ENCODE results near the gene RABAC1.

The RABAC1 gene

DNA sequence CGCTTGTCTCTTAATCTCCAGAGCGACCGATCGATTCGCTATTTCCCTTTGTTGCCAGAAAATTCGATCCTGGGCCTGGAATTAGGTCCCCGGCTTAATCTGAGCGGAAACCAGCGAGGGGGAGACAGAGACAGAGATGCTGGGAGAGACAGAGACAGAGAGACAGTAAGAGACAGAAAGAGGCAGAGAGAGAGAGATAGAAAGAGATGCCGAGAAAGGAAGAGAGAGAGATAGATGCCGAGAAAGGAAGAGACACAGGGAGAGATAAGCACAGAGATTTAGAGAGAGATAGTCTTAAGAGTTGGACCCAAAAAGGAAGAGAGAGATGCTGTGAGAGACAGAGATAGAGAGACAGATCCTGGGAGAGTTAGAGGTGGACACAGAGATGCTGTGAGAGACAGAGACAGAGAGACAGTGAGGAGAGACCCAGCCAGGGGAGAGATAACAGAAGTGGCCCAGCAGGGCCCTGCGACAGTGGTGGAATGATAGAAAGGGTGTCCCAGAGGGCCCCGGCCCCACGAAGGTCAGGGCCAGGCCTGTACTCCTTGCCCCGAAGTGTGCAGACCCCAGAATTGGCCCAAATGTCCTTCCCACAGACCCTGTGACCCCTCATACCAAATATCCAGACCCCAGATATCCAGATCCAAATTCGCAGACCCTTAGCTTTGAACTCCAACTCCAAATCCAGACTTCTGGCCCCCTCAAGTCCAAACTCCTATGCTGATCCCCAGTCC lies 32.2 kb downstream of the RABAC1 start:
- no peak for TF ChIP-seq ZFP3 (CRISPR knock-in tag; IDR thresholded peaks at IDR 0.05)
- TF ChIP-seq, protein P1, sequence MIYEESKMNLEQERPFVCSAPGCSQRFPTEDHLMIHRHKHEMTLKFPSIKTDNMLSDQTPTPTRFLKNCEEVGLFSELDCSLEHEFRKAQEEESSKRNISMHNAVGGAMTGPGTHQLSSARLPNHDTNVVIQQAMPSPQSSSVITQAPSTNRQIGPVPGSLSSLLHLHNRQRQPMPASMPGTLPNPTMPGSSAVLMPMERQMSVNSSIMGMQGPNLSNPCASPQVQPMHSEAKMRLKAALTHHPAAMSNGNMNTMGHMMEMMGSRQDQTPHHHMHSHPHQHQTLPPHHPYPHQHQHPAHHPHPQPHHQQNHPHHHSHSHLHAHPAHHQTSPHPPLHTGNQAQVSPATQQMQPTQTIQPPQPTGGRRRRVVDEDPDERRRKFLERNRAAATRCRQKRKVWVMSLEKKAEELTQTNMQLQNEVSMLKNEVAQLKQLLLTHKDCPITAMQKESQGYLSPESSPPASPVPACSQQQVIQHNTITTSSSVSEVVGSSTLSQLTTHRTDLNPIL (CRISPR knock-in tag; IDR thresholded peaks at IDR 0.05; ENCODE audit: low read depth): no peak
- TF ChIP-seq OSR1 (CRISPR knock-in tag; IDR thresholded peaks at IDR 0.05): no peak
- TF ChIP-seq ZNF70 (CRISPR knock-in tag; IDR thresholded peaks at IDR 0.05): no peak
- no peak for TF ChIP-seq SNAI2 (CRISPR knock-in tag; IDR thresholded peaks at IDR 0.05)
- TF ChIP-seq RARB (CRISPR knock-in tag; IDR thresholded peaks at IDR 0.05): no peak
- TF ChIP-seq, protein P2, sequence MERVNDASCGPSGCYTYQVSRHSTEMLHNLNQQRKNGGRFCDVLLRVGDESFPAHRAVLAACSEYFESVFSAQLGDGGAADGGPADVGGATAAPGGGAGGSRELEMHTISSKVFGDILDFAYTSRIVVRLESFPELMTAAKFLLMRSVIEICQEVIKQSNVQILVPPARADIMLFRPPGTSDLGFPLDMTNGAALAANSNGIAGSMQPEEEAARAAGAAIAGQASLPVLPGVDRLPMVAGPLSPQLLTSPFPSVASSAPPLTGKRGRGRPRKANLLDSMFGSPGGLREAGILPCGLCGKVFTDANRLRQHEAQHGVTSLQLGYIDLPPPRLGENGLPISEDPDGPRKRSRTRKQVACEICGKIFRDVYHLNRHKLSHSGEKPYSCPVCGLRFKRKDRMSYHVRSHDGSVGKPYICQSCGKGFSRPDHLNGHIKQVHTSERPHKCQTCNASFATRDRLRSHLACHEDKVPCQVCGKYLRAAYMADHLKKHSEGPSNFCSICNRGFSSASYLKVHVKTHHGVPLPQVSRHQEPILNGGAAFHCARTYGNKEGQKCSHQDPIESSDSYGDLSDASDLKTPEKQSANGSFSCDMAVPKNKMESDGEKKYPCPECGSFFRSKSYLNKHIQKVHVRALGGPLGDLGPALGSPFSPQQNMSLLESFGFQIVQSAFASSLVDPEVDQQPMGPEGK (CRISPR knock-in tag; IDR thresholded peaks at IDR 0.05; ENCODE audit: borderline replicate concordance): no peak
- TF ChIP-seq GLIS3 (CRISPR knock-in tag; IDR thresholded peaks at IDR 0.05): no peak
- no peak; the same call in 2 of the 3 replicates for ATAC-seq

DNA sequence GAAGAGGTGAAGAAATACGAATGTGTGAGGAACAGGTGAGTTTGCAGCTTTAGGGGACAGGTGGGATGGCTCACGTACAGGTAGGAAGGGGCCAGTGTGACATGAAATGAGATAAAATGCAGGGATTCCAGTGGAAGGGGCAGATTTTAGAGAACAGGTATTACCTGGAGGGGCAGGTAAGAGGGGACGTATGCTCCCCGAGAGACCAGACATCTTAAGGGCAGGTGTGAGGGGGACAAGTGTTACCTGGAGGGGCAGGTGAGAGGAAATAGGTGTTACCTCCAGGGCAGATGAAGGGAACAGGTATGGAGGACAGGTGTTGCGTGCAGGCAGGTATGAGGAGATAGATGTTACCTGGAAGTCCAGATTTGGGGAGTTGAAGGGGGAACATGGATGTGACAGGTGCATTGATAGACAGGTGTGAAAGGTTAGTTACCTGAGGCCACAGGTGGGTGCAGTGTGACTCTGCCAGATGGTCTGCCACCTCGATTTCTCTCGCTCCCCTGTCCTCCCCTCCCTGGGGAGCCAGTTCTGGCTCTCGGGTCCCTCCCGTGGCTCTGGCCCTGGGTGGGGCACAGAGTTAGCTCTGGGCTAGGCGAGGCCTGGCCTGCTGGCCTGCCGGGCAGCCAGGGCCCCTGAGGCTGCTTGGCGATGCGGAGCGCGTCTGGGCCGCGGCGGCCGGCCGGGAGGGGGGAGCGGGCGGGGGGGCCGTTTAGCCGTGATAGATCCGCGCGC lies 32.9 kb downstream of the RABAC1 start:
- TF ChIP-seq ZNF8 (CRISPR knock-in tag; IDR thresholded peaks at IDR 0.05) (no peak), ZNF70 (CRISPR knock-in tag; IDR thresholded peaks at IDR 0.05) (no peak), ARNTL (CRISPR knock-in tag; IDR thresholded peaks at IDR 0.05; ENCODE audit: borderline replicate concordance, low read depth) (no peak), BACH2 (CRISPR knock-in tag; IDR thresholded peaks at IDR 0.05; ENCODE audit: borderline replicate concordance) (no peak), ZFP3 (CRISPR knock-in tag; IDR thresholded peaks at IDR 0.05) (no peak), TCF4 (CRISPR knock-in tag; IDR thresholded peaks at IDR 0.05; ENCODE audit: borderline replicate concordance) (no peak), GLIS3 (CRISPR knock-in tag; IDR thresholded peaks at IDR 0.05) (no peak), TOX (CRISPR knock-in tag; IDR thresholded peaks at IDR 0.05; ENCODE audit: borderline replicate concordance) (no peak), ZNF565 (CRISPR knock-in tag; conservative IDR thresholded peaks at IDR 0.05; ENCODE audit: low read depth) (no peak), RARB (CRISPR knock-in tag; IDR thresholded peaks at IDR 0.05) (no peak), PPARA (CRISPR knock-in tag; IDR thresholded peaks at IDR 0.05; ENCODE audit: borderline replicate concordance) (no peak), OSR1 (CRISPR knock-in tag; IDR thresholded peaks at IDR 0.05) (no peak), CSDC2 (CRISPR knock-in tag; IDR thresholded peaks at IDR 0.05) (no peak), ZFP30 (CRISPR knock-in tag; IDR thresholded peaks at IDR 0.05) (no peak), SNAI2 (CRISPR knock-in tag; IDR thresholded peaks at IDR 0.05) (no peak)
- TF ChIP-seq, protein P3, sequence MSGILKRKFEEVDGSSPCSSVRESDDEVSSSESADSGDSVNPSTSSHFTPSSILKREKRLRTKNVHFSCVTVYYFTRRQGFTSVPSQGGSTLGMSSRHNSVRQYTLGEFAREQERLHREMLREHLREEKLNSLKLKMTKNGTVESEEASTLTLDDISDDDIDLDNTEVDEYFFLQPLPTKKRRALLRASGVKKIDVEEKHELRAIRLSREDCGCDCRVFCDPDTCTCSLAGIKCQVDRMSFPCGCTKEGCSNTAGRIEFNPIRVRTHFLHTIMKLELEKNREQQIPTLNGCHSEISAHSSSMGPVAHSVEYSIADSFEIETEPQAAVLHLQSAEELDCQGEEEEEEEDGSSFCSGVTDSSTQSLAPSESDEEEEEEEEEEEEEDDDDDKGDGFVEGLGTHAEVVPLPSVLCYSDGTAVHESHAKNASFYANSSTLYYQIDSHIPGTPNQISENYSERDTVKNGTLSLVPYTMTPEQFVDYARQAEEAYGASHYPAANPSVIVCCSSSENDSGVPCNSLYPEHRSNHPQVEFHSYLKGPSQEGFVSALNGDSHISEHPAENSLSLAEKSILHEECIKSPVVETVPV (CRISPR knock-in tag; IDR thresholded peaks at IDR 0.05): no peak
- TF ChIP-seq, protein P4, sequence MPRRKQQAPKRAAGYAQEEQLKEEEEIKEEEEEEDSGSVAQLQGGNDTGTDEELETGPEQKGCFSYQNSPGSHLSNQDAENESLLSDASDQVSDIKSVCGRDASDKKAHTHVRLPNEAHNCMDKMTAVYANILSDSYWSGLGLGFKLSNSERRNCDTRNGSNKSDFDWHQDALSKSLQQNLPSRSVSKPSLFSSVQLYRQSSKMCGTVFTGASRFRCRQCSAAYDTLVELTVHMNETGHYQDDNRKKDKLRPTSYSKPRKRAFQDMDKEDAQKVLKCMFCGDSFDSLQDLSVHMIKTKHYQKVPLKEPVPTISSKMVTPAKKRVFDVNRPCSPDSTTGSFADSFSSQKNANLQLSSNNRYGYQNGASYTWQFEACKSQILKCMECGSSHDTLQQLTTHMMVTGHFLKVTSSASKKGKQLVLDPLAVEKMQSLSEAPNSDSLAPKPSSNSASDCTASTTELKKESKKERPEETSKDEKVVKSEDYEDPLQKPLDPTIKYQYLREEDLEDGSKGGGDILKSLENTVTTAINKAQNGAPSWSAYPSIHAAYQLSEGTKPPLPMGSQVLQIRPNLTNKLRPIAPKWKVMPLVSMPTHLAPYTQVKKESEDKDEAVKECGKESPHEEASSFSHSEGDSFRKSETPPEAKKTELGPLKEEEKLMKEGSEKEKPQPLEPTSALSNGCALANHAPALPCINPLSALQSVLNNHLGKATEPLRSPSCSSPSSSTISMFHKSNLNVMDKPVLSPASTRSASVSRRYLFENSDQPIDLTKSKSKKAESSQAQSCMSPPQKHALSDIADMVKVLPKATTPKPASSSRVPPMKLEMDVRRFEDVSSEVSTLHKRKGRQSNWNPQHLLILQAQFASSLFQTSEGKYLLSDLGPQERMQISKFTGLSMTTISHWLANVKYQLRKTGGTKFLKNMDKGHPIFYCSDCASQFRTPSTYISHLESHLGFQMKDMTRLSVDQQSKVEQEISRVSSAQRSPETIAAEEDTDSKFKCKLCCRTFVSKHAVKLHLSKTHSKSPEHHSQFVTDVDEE (CRISPR knock-in tag; IDR thresholded peaks at IDR 0.05): no peak
- TF ChIP-seq, protein P5, sequence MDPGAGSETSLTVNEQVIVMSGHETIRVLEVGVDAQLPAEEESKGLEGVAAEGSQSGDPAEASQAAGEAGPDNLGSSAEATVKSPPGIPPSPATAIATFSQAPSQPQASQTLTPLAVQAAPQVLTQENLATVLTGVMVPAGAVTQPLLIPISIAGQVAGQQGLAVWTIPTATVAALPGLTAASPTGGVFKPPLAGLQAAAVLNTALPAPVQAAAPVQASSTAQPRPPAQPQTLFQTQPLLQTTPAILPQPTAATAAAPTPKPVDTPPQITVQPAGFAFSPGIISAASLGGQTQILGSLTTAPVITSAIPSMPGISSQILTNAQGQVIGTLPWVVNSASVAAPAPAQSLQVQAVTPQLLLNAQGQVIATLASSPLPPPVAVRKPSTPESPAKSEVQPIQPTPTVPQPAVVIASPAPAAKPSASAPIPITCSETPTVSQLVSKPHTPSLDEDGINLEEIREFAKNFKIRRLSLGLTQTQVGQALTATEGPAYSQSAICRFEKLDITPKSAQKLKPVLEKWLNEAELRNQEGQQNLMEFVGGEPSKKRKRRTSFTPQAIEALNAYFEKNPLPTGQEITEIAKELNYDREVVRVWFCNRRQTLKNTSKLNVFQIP (CRISPR knock-in tag; IDR thresholded peaks at IDR 0.05; ENCODE audit: borderline replicate concordance, low read depth): no peak
- no peak for ATAC-seq

All from SK-N-SH treated with all-trans-retinoic acid at 6 μM for 48 hours (cell line).